Natural killer cell (primary cell): Measurements from ENCODE around the gene UIMC1. TPM values are rescaled to one million over a fixed set of nuclear protein-coding genes. Genes with fewer than 3 reads are reported as not detected.

Source experiments
- ATAC-seq, 3 donors: fragments of 150-1000 bp in 2 of 3; fragments of 200-7000 bp in 1 of 3; cut with Tn5 transposase; 1 replicate in 1 of 3; 2 replicates in 2 of 3; pipeline ENCODE4 v1.10.0; 2021; ENCODE audit warnings: mild to moderate bottlenecking in 2 of 3, moderate library complexity in 2 of 3
- DNase-seq, 2 donors: peaks; one replicate each; pipeline versions ENCODE4 v3.0.0 to v3.0.0-alpha.2; 2013 to 2021; ENCODE audit warnings: mixed read lengths in 1 of 2
- H3K27ac ChIP-seq: one replicate; pipeline ENCODE4 v1.5.1; 2013; ENCODE audit warnings: mild to moderate bottlenecking, low read length
- H3K27me3 ChIP-seq: one replicate; pipeline ENCODE4 v1.6.1; 2013; ENCODE audit warnings: low read length; ENCODE audit not compliant: control insufficient read depth, insufficient read depth
- H3K36me3 ChIP-seq: one replicate; pipeline ENCODE4 v1.6.1; 2013; ENCODE audit warnings: low read length; ENCODE audit not compliant: control insufficient read depth, insufficient read depth
- H3K4me1 ChIP-seq: one replicate; pipeline ENCODE4 v1.6.1; 2013; ENCODE audit warnings: low read length; ENCODE audit not compliant: control insufficient read depth, insufficient read depth
- H3K4me3 ChIP-seq: one replicate; pipeline ENCODE4 v1.5.1; 2013; ENCODE audit warnings: low read length
- H3K9me3 ChIP-seq: one replicate; pipeline ENCODE4 v1.6.1; 2013; ENCODE audit warnings: low read length; ENCODE audit not compliant: control insufficient read depth, insufficient read depth
- H3K27ac Mint-ChIP-seq, 2 donors: one replicate each; pipeline ENCODE4 v1.8.0; 2022; ENCODE audit warnings: mild to moderate bottlenecking in 2 of 2, mixed read lengths in 2 of 2, moderate library complexity in 1 of 2
- H3K27me3 Mint-ChIP-seq, 2 donors: one replicate each; pipeline ENCODE4 v1.8.0; 2022; ENCODE audit warnings: low read depth in 2 of 2, mixed read lengths in 2 of 2
- H3K36me3 Mint-ChIP-seq: one replicate; pipeline ENCODE4 v1.8.0; 2022; ENCODE audit warnings: mixed read lengths
- H3K4me1 Mint-ChIP-seq, 2 donors: one replicate each; pipeline ENCODE4 v1.8.0; 2022; ENCODE audit warnings: mixed read lengths in 2 of 2
- H3K4me3 Mint-ChIP-seq: one replicate; pipeline ENCODE4 v1.8.0; 2022; ENCODE audit warnings: mild to moderate bottlenecking, moderate library complexity, mixed read lengths
- H3K9me3 Mint-ChIP-seq, 2 donors: one replicate each; pipeline ENCODE4 v1.8.0; 2022; ENCODE audit warnings: mixed read lengths in 2 of 2
- WGBS: methylation state at CpG from one replicate; pipeline ENCODE4 v1.1.7; 2013; ENCODE audit warnings: missing lambda C conversion rate; ENCODE audit not compliant: insufficient coverage; 5-methylcytosine and 5-hydroxymethylcytosine counted together
- intact Hi-C: fragments of 100-400 bp; cut with micrococcal nuclease; formaldehyde crosslinking; loops from one replicate; pipeline ENCODE4 v1.14.2; 2022
- total RNA-seq, 4 donors: library from RNA; stranded (reverse); fragments of 120-200 nt in 1 of 4; gene quantifications; one replicate each; pipeline versions ENCODE4 v1.2.3 to v1.2.4, GENCODE V29; 2013 to 2022
- TF ChIP-seq, protein P1 (sequence below): fragments of 200-600 bp; IDR thresholded peaks from one replicate; pipeline ENCODE4 v1.8.0; 2022; ENCODE audit warnings: antibody characterized with exemption

UIMC1 gene
- total RNA-seq, 3 donors from 2014 or later (not counting 1 experiment from before 2014, with no cell fraction given): 55.1 to 75.7 (median 57.3) TPM

- no peak overlapping the region for H3K4me3 ChIP-seq
- 88% methylated on average over 23 of the region's 23 CpGs for WGBS
- ATAC-seq: no peak
- H3K27me3 ChIP-seq: peaks cover 10% of the 10 kb centered on the region
- peaks cover 15 to 19% of the 10 kb centered on the region in 2 donors for H3K4me1 Mint-ChIP-seq
- H3K36me3 ChIP-seq: no peaks in the 10 kb centered on the region
- peaks cover 23% of the 10 kb centered on the region for H3K4me1 ChIP-seq
- peaks cover 13 to 16% of the 10 kb centered on the region in 2 donors for H3K27me3 Mint-ChIP-seq
- H3K27ac ChIP-seq: no peak overlapping the region
- H3K36me3 Mint-ChIP-seq: no peaks in the 10 kb centered on the region
- H3K4me3 Mint-ChIP-seq: no peak overlapping the region
- no peak overlapping the region for H3K27ac Mint-ChIP-seq
- TF ChIP-seq, protein P1, sequence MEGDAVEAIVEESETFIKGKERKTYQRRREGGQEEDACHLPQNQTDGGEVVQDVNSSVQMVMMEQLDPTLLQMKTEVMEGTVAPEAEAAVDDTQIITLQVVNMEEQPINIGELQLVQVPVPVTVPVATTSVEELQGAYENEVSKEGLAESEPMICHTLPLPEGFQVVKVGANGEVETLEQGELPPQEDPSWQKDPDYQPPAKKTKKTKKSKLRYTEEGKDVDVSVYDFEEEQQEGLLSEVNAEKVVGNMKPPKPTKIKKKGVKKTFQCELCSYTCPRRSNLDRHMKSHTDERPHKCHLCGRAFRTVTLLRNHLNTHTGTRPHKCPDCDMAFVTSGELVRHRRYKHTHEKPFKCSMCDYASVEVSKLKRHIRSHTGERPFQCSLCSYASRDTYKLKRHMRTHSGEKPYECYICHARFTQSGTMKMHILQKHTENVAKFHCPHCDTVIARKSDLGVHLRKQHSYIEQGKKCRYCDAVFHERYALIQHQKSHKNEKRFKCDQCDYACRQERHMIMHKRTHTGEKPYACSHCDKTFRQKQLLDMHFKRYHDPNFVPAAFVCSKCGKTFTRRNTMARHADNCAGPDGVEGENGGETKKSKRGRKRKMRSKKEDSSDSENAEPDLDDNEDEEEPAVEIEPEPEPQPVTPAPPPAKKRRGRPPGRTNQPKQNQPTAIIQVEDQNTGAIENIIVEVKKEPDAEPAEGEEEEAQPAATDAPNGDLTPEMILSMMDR: no peak
- DNase-seq: no peak
- no peaks in the 10 kb centered on the region for H3K9me3 ChIP-seq
- no peaks in the 10 kb centered on the region for H3K9me3 Mint-ChIP-seq
- intact Hi-C loops: no loop called here
Observed at GRCh38 chr5:176878906-176879662, 127.5 kb downstream of the UIMC1 start.

- peaks cover 2% of the 10 kb centered on the region for H3K9me3 ChIP-seq
- ATAC-seq (no peak), DNase-seq (no peak)
- Mint-ChIP-seq H3K27me3 (peaks cover 13 to 16% of the 10 kb centered on the region in 2 donors), H3K27ac (no peak overlapping the region), H3K9me3 (no peaks in the 10 kb centered on the region), H3K36me3 (no peaks in the 10 kb centered on the region), H3K4me1 (peaks cover 15 to 25% of the 10 kb centered on the region in 2 donors), H3K4me3 (no peak overlapping the region)
- intact Hi-C loops: no loop called here
- H3K4me1 ChIP-seq: peaks cover 29% of the 10 kb centered on the region
- no peaks in the 10 kb centered on the region for H3K36me3 ChIP-seq
- WGBS: 90% methylated on average over 12 of the region's 12 CpGs
- no peak overlapping the region for H3K27ac ChIP-seq
- no peak overlapping the region for H3K4me3 ChIP-seq
- TF ChIP-seq, protein P1: no peak
- H3K27me3 ChIP-seq: peaks cover 10% of the 10 kb centered on the region
Observed at GRCh38 chr5:176878463-176878862, 128.1 kb downstream of the UIMC1 start.

DNA sequence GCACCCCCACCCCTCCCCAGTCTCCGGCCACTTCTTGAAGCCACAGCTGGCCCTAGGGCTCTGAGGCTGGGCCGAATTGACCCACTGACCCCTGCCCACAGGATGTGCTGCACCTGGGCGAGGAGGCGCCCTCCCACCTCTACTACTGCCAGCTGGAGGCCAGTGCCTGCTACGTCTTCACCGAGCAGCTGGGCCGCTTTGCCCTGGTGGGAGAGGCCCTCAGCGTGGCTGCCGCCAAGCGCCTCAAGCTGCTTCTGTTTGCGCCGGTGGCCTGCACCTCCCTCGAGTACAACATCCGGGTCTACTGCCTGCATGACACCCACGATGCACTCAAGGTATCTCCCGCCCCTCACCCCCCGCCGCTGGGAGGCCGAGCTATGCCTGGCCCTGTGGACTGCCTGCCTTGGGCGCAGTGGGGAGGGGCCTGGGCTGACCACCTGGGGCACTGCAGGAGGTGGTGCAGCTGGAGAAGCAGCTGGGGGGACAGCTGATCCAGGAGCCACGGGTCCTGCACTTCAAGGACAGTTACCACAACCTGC, 128.7 kb downstream of the UIMC1 start:
- H3K27ac Mint-ChIP-seq: no peak overlapping the region

More for the DNA sequence above, 128.7 kb downstream of the UIMC1 start:
- Mint-ChIP-seq H3K36me3 (no peaks in the 10 kb centered on the region), H3K9me3 (peaks cover 0 to 4% of the 10 kb centered on the region in 2 donors), H3K4me3 (no peak overlapping the region), H3K27me3 (peaks cover 12 to 13% of the 10 kb centered on the region in 2 donors), H3K4me1 (peaks cover 15 to 31% of the 10 kb centered on the region in 2 donors)
- intact Hi-C loops: no loop called here
- Histone ChIP-seq H3K4me1 (peaks cover 31% of the 10 kb centered on the region), H3K9me3 (peaks cover 8% of the 10 kb centered on the region), H3K27me3 (peaks cover 10% of the 10 kb centered on the region), H3K27ac (no peak overlapping the region), H3K4me3 (no peak overlapping the region), H3K36me3 (no peaks in the 10 kb centered on the region)
- DNase-seq: no peak
- no peak for ATAC-seq
- WGBS: 84% methylated on average over 21 of the region's 21 CpGs
- TF ChIP-seq, protein P1: no peak
